Measurements from ENCODE around the gene DIAPH2.

DIAPH2 gene

GRCh38 chrX:97547877-97548578 lies 863.4 kb downstream of the DIAPH2 start:
- no peak for TF ChIP-seq GATA2 (IDR thresholded peaks at IDR 0.05; ENCODE audit: low read depth, low read length)
- no peak for TF ChIP-seq GATA3 (IDR thresholded peaks at IDR 0.05; ENCODE audit: low read depth, low read length)

- TF ChIP-seq GATA3 (IDR thresholded peaks at IDR 0.05; ENCODE audit: low read depth, low read length), result no peak
- no peak for TF ChIP-seq GATA2 (IDR thresholded peaks at IDR 0.05; ENCODE audit: low read depth, low read length)
Measured at GRCh38 chrX:97551821-97552220, 867.2 kb downstream of the DIAPH2 start.

GRCh38 chrX:97553833-97554232 lies 869.2 kb downstream of the DIAPH2 start:
- TF ChIP-seq GATA2 (IDR thresholded peaks at IDR 0.05; ENCODE audit: low read depth, low read length), result no peak
- TF ChIP-seq GATA3 (IDR thresholded peaks at IDR 0.05; ENCODE audit: low read depth, low read length), result no peak

GRCh38 chrX:97556359-97556758 lies 871.7 kb downstream of the DIAPH2 start:
- TF ChIP-seq GATA3 (IDR thresholded peaks at IDR 0.05; ENCODE audit: low read depth, low read length) (no peak), GATA2 (IDR thresholded peaks at IDR 0.05; ENCODE audit: low read depth, low read length) (no peak)

- TF ChIP-seq GATA3 (IDR thresholded peaks at IDR 0.05; ENCODE audit: low read depth, low read length) (no peak), GATA2 (IDR thresholded peaks at IDR 0.05; ENCODE audit: low read depth, low read length) (no peak)
Measured at GRCh38 chrX:97563531-97564133, 879.0 kb downstream of the DIAPH2 start.

- TF ChIP-seq GATA3 (IDR thresholded peaks at IDR 0.05; ENCODE audit: low read depth, low read length), result no peak
- TF ChIP-seq GATA2 (IDR thresholded peaks at IDR 0.05; ENCODE audit: low read depth, low read length), result no peak
Measured at GRCh38 chrX:97564496-97564895, 879.9 kb downstream of the DIAPH2 start.

- TF ChIP-seq GATA3 (IDR thresholded peaks at IDR 0.05; ENCODE audit: low read depth, low read length) (no peak), GATA2 (IDR thresholded peaks at IDR 0.05; ENCODE audit: low read depth, low read length) (no peak)
Measured at GRCh38 chrX:97587171-97587570, 902.5 kb downstream of the DIAPH2 start.

- TF ChIP-seq GATA3 (IDR thresholded peaks at IDR 0.05; ENCODE audit: low read depth, low read length) (no peak), GATA2 (IDR thresholded peaks at IDR 0.05; ENCODE audit: low read depth, low read length) (no peak)
Measured at GRCh38 chrX:97594646-97595224, 910.1 kb downstream of the DIAPH2 start.

- TF ChIP-seq GATA3 (IDR thresholded peaks at IDR 0.05; ENCODE audit: low read depth, low read length), result no peak
- TF ChIP-seq GATA2 (IDR thresholded peaks at IDR 0.05; ENCODE audit: low read depth, low read length), result no peak
Measured at GRCh38 chrX:97597954-97598353, 913.3 kb downstream of the DIAPH2 start.

- TF ChIP-seq GATA2 (IDR thresholded peaks at IDR 0.05; ENCODE audit: low read depth, low read length) (no peak), GATA3 (IDR thresholded peaks at IDR 0.05; ENCODE audit: low read depth, low read length) (no peak)
Measured at GRCh38 chrX:97602465-97603258, 918.0 kb downstream of the DIAPH2 start.

- TF ChIP-seq GATA2 (IDR thresholded peaks at IDR 0.05; ENCODE audit: low read depth, low read length), result no peak
- no peak for TF ChIP-seq GATA3 (IDR thresholded peaks at IDR 0.05; ENCODE audit: low read depth, low read length)
Measured at GRCh38 chrX:97605271-97605670, 920.6 kb downstream of the DIAPH2 start.

- TF ChIP-seq GATA3 (IDR thresholded peaks at IDR 0.05; ENCODE audit: low read depth, low read length) (no peak), GATA2 (IDR thresholded peaks at IDR 0.05; ENCODE audit: low read depth, low read length) (no peak)
Measured at GRCh38 chrX:97609357-97609756, 924.7 kb downstream of the DIAPH2 start.

GRCh38 chrX:97609938-97610337 lies 925.3 kb downstream of the DIAPH2 start:
- TF ChIP-seq GATA2 (IDR thresholded peaks at IDR 0.05; ENCODE audit: low read depth, low read length), result no peak
- no peak for TF ChIP-seq GATA3 (IDR thresholded peaks at IDR 0.05; ENCODE audit: low read depth, low read length)

GRCh38 chrX:97616883-97617530 lies 932.4 kb downstream of the DIAPH2 start:
- no peak for TF ChIP-seq GATA3 (IDR thresholded peaks at IDR 0.05; ENCODE audit: low read depth, low read length)
- TF ChIP-seq GATA2 (IDR thresholded peaks at IDR 0.05; ENCODE audit: low read depth, low read length), result no peak

All from SH-SY5Y (cell line).